ENCODE data around the gene CCNY.

DNA sequence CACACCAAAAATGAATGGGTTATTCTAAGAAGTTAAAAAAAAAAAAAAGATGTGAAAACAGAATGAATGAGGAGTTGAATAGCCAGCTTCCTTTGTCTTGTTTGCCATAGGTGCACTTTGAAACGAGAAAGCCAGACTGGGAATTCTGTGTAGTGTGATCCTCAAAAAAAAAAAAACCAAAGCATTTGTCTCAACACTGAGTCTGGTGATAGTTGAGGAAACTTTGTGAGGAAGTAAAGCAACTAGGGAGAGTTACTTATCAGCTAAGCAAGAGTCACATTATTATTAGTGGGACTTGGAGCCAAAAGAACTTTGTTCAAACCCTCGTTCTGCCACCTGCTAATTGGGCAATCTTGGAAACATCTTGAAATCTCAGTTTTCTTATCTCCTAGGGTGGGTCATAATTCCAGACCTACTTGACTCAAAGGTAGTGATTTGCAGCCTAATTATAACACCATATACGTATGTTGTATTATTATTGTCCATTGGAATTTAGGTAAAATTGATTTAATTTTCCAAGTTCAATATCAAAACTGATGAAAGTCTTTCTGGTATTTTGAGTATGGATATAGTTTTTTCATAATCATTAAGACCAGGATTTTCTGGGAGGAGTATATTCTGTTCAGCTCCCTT, 169.0 kb downstream of the CCNY start:
- TF ChIP-seq CTCF (conservative IDR thresholded peaks at IDR 0.05; ENCODE audit: low read length) (no peak), EZH2phosphoT487 (IDR thresholded peaks at IDR 0.05; ENCODE audit: borderline replicate concordance, low read depth, low read length) (no peak)

All from OCI-LY7 (cell line).